WTC11 (cell line): Measurements from ENCODE around the gene EXOSC7. TPM values are rescaled to one million over a fixed set of nuclear protein-coding genes. Genes with fewer than 3 reads are reported as not detected.

Experiments
- ATAC-seq: fragments of 200-7000 bp; cut with Tn5 transposase; 2 replicates; pipeline ENCODE4 v1.10.0; 2021; ENCODE audit warnings: mild to moderate bottlenecking, moderate library complexity
- CTCF ChIA-PET: fragments of 300-600 bp; sonication (Branson Sonifier 250); formaldehyde crosslinking; loops from one replicate; lab custom pipeline; 2021; ENCODE audit warnings: antibody characterized with exemption; lab: Charles Lee
- POLR2A ChIA-PET: fragments of 350-600 bp; sonication (Branson Sonifier 250); formaldehyde crosslinking; loops from one replicate; lab custom pipeline; 2021; ENCODE audit warnings: antibody characterized with exemption; lab: Charles Lee
- DNase-seq: peaks from one replicate; pipeline ENCODE4 v3.0.0; 2021; ENCODE audit warnings: low spot score
- H3K27ac Mint-ChIP-seq: 2 replicates; pipeline ENCODE4 v1.8.0; 2021; ENCODE audit warnings: mixed read lengths
- H3K27me3 Mint-ChIP-seq: 2 replicates; pipeline ENCODE4 v1.8.0; 2021; ENCODE audit warnings: low read depth, mild to moderate bottlenecking, moderate library complexity, mixed read lengths
- H3K36me3 Mint-ChIP-seq: 2 replicates; pipeline ENCODE4 v1.8.0; 2021; ENCODE audit warnings: mixed read lengths
- H3K4me1 Mint-ChIP-seq: 2 replicates; pipeline ENCODE4 v1.8.0; 2022; ENCODE audit warnings: mixed read lengths
- H3K4me3 Mint-ChIP-seq: 2 replicates; pipeline ENCODE4 v1.8.0; 2021; ENCODE audit warnings: mild to moderate bottlenecking, moderate library complexity, mixed read lengths
- H3K9me3 Mint-ChIP-seq: 2 replicates; pipeline ENCODE4 v1.8.0; 2021; ENCODE audit warnings: mixed read lengths
- CBFB ChIP-seq: sonication (generic); formaldehyde crosslinking; IDR thresholded peaks from 2 replicates; pipeline ENCODE4 v1.8.1; 2022; ENCODE audit warnings: mild to moderate bottlenecking, low read depth, missing genetic modification reagents
- CREB1 ChIP-seq: sonication (generic); formaldehyde crosslinking; IDR thresholded peaks from 2 replicates; pipeline ENCODE4 v1.8.0; 2023; ENCODE audit warnings: mild to moderate bottlenecking, missing genetic modification reagents
- CREM ChIP-seq: sonication (generic); formaldehyde crosslinking; IDR thresholded peaks from 2 replicates; pipeline ENCODE4 v1.8.1; 2022; ENCODE audit warnings: mild to moderate bottlenecking, missing genetic modification reagents, moderate library complexity
- ELF4 ChIP-seq: sonication (generic); formaldehyde crosslinking; IDR thresholded peaks from 2 replicates; pipeline ENCODE4 v1.8.1; 2022; ENCODE audit warnings: low read depth, mild to moderate bottlenecking, moderate library complexity, missing genetic modification reagents
- EMX1 ChIP-seq: fragments of 250-450 bp; sonication (Bioruptor Pico); IDR thresholded peaks from 2 replicates; pipeline ENCODE4 v1.8.0; 2021; ENCODE audit warnings: mild to moderate bottlenecking
- ESRRA ChIP-seq: sonication (generic); formaldehyde crosslinking; IDR thresholded peaks from 2 replicates; pipeline ENCODE4 v1.8.1; 2022; ENCODE audit warnings: mild to moderate bottlenecking, missing genetic modification reagents, borderline replicate concordance
- ETV6 ChIP-seq: sonication (generic); formaldehyde crosslinking; IDR thresholded peaks from 2 replicates; pipeline ENCODE4 v1.8.1; 2022; ENCODE audit warnings: mild to moderate bottlenecking, missing genetic modification reagents
- FOXP1 ChIP-seq: sonication (generic); formaldehyde crosslinking; IDR thresholded peaks from 2 replicates; pipeline ENCODE4 v1.8.0; 2022; ENCODE audit warnings: missing genetic modification reagents, mild to moderate bottlenecking, moderate library complexity, borderline replicate concordance
- HMGA2 ChIP-seq: fragments of 250-450 bp; sonication (Bioruptor Pico); IDR thresholded peaks from 2 replicates; pipeline ENCODE4 v1.4.0; 2021; ENCODE audit warnings: mild to moderate bottlenecking, moderate library complexity
- IRF2 ChIP-seq: sonication (generic); formaldehyde crosslinking; IDR thresholded peaks from 2 replicates; pipeline ENCODE4 v1.8.0; 2022; ENCODE audit warnings: low read depth, missing genetic modification reagents, borderline replicate concordance
- KAT7 ChIP-seq: sonication (generic); formaldehyde crosslinking; IDR thresholded peaks from 2 replicates; pipeline ENCODE4 v1.8.1; 2023; ENCODE audit warnings: missing genetic modification reagents, mild to moderate bottlenecking, borderline replicate concordance
- NFE2L1 ChIP-seq: sonication (generic); formaldehyde crosslinking; IDR thresholded peaks from 2 replicates; pipeline ENCODE4 v1.8.1; 2023; ENCODE audit warnings: missing genetic modification reagents
- NR1H2 ChIP-seq: sonication (generic); formaldehyde crosslinking; IDR thresholded peaks from 2 replicates; pipeline ENCODE4 v1.9.0; 2021; ENCODE audit warnings: mild to moderate bottlenecking, moderate library complexity, missing genetic modification reagents
- NR2C2 ChIP-seq: sonication (generic); formaldehyde crosslinking; IDR thresholded peaks from 2 replicates; pipeline ENCODE4 v1.8.0; 2022; ENCODE audit warnings: mild to moderate bottlenecking, missing genetic modification reagents
- NR3C1 ChIP-seq: sonication (generic); formaldehyde crosslinking; conservative IDR thresholded peaks from 2 replicates; pipeline ENCODE4 v1.8.1; 2023; ENCODE audit warnings: low read depth, mild to moderate bottlenecking, missing genetic modification reagents
- OVOL2 ChIP-seq: fragments of 250-450 bp; sonication (Bioruptor Pico); IDR thresholded peaks from 2 replicates; pipeline ENCODE4 v1.9.0; 2021; ENCODE audit warnings: mild to moderate bottlenecking, borderline replicate concordance
- SMAD3 ChIP-seq: sonication (generic); formaldehyde crosslinking; IDR thresholded peaks from 2 replicates; pipeline ENCODE4 v1.8.0; 2022; ENCODE audit warnings: missing genetic modification reagents, mild to moderate bottlenecking, borderline replicate concordance
- SOX15 ChIP-seq: fragments of 250-450 bp; sonication (Bioruptor Pico); IDR thresholded peaks from 2 replicates; pipeline ENCODE4 v1.9.0; 2021; ENCODE audit warnings: mild to moderate bottlenecking
- TCF7 ChIP-seq: sonication (generic); formaldehyde crosslinking; IDR thresholded peaks from 2 replicates; pipeline ENCODE4 v1.8.0; 2022; ENCODE audit warnings: mild to moderate bottlenecking, low read depth, missing genetic modification reagents, moderate library complexity
- ZNF121 ChIP-seq: sonication (generic); formaldehyde crosslinking; IDR thresholded peaks from 2 replicates; pipeline ENCODE4 v1.8.0; 2023; ENCODE audit warnings: missing genetic modification reagents
- ZNF138 ChIP-seq: sonication (generic); formaldehyde crosslinking; conservative IDR thresholded peaks from 2 replicates; pipeline ENCODE4 v1.8.1; 2022; ENCODE audit warnings: mild to moderate bottlenecking, moderate library complexity, missing genetic modification reagents
- ZNF317 ChIP-seq: sonication (generic); formaldehyde crosslinking; IDR thresholded peaks from 2 replicates; pipeline ENCODE4 v1.8.1; 2023; ENCODE audit warnings: low read depth, mild to moderate bottlenecking, moderate library complexity, missing genetic modification reagents, borderline replicate concordance
- ZNF416 ChIP-seq: fragments of 250-450 bp; sonication (Bioruptor Pico); IDR thresholded peaks from 2 replicates; pipeline ENCODE4 v1.9.0; 2021; ENCODE audit warnings: mild to moderate bottlenecking, inconsistent platforms
- total RNA-seq: library from RNA; stranded (reverse); gene quantifications from 3 replicates; pipeline ENCODE4 v1.2.3, GENCODE V29; 2021
- TF ChIP-seq, protein P1 (sequence below): sonication (generic); formaldehyde crosslinking; IDR thresholded peaks from 2 replicates; pipeline ENCODE4 v1.8.0; 2022; ENCODE audit warnings: mild to moderate bottlenecking, missing genetic modification reagents
- TF ChIP-seq, protein P2 (sequence below): sonication (generic); formaldehyde crosslinking; IDR thresholded peaks from 2 replicates; pipeline ENCODE4 v1.8.1; 2022; ENCODE audit warnings: mild to moderate bottlenecking, missing genetic modification reagents, moderate library complexity, borderline replicate concordance
- TF ChIP-seq, protein P3 (sequence below): fragments of 200-600 bp; IDR thresholded peaks from 2 replicates; pipeline ENCODE4 v1.8.0; 2022; ENCODE audit warnings: antibody characterized with exemption
- TF ChIP-seq, protein P4 (sequence below): sonication (generic); formaldehyde crosslinking; conservative IDR thresholded peaks from 2 replicates; pipeline ENCODE4 v1.8.1; 2022; ENCODE audit warnings: mild to moderate bottlenecking, missing genetic modification reagents
- TF ChIP-seq, protein P5 (sequence below): fragments of 250-450 bp; sonication (Bioruptor Pico); IDR thresholded peaks from 2 replicates; pipeline ENCODE4 v1.9.0; 2021; ENCODE audit warnings: moderate library complexity, mild to moderate bottlenecking, inconsistent platforms, borderline replicate concordance
- TF ChIP-seq, protein P6 (sequence below): sonication (generic); formaldehyde crosslinking; IDR thresholded peaks from 2 replicates; pipeline ENCODE4 v1.8.1; 2022; ENCODE audit warnings: missing genetic modification reagents, borderline replicate concordance
- TF ChIP-seq, protein P7 (sequence below): fragments of 250-450 bp; sonication (Bioruptor Pico); IDR thresholded peaks from 2 replicates; pipeline ENCODE4 v1.8.0; 2021; ENCODE audit warnings: mild to moderate bottlenecking

Gene EXOSC7
- total RNA-seq, 1 experiment from 2014 or later: 85.7 TPM

DNA sequence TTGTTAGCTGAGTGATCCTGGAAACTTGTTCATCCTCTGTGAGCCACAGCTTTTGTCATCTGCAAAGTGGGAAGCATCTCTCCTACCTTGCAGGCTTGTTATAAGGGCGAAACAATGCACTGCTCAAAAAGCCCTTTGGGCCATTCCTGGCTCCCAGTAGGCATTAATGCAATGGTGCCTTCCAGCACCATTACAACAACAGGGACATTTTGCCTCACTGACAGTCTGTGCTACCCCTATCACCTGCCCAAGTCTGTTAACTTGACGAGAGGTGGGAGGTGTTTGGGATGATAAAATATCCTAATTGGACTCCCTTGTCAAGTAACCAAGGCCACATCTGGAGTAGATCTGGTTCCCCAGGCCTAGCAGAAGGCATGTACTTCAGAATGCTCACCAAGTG, 44.3 kb upstream of the EXOSC7 start:
- TF ChIP-seq NFE2L1 (CRISPR knock-in tag) (no peak), HMGA2 (CRISPR knock-in tag) (no peak), EMX1 (CRISPR knock-in tag) (no peak), ETV6 (no peak), NR1H2 (CRISPR knock-in tag) (no peak), ZNF138 (CRISPR knock-in tag) (no peak), NR2C2 (CRISPR knock-in tag) (no peak), ESRRA (no peak), IRF2 (CRISPR knock-in tag) (no peak), CBFB (CRISPR knock-in tag) (no peak), SMAD3 (CRISPR knock-in tag) (no peak), CREM (CRISPR knock-in tag) (no peak), SOX15 (CRISPR knock-in tag) (no peak)
- TF ChIP-seq, protein P1, sequence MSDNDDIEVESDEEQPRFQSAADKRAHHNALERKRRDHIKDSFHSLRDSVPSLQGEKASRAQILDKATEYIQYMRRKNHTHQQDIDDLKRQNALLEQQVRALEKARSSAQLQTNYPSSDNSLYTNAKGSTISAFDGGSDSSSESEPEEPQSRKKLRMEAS (CRISPR knock-in tag): no peak
- TF ChIP-seq, protein P2, sequence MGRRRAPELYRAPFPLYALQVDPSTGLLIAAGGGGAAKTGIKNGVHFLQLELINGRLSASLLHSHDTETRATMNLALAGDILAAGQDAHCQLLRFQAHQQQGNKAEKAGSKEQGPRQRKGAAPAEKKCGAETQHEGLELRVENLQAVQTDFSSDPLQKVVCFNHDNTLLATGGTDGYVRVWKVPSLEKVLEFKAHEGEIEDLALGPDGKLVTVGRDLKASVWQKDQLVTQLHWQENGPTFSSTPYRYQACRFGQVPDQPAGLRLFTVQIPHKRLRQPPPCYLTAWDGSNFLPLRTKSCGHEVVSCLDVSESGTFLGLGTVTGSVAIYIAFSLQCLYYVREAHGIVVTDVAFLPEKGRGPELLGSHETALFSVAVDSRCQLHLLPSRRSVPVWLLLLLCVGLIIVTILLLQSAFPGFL (CRISPR knock-in tag): no peak
- TF ChIP-seq, protein P3, sequence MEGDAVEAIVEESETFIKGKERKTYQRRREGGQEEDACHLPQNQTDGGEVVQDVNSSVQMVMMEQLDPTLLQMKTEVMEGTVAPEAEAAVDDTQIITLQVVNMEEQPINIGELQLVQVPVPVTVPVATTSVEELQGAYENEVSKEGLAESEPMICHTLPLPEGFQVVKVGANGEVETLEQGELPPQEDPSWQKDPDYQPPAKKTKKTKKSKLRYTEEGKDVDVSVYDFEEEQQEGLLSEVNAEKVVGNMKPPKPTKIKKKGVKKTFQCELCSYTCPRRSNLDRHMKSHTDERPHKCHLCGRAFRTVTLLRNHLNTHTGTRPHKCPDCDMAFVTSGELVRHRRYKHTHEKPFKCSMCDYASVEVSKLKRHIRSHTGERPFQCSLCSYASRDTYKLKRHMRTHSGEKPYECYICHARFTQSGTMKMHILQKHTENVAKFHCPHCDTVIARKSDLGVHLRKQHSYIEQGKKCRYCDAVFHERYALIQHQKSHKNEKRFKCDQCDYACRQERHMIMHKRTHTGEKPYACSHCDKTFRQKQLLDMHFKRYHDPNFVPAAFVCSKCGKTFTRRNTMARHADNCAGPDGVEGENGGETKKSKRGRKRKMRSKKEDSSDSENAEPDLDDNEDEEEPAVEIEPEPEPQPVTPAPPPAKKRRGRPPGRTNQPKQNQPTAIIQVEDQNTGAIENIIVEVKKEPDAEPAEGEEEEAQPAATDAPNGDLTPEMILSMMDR: no peak
- TF ChIP-seq, protein P4, sequence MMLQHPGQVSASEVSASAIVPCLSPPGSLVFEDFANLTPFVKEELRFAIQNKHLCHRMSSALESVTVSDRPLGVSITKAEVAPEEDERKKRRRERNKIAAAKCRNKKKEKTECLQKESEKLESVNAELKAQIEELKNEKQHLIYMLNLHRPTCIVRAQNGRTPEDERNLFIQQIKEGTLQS: no peak
- TF ChIP-seq, protein P5, sequence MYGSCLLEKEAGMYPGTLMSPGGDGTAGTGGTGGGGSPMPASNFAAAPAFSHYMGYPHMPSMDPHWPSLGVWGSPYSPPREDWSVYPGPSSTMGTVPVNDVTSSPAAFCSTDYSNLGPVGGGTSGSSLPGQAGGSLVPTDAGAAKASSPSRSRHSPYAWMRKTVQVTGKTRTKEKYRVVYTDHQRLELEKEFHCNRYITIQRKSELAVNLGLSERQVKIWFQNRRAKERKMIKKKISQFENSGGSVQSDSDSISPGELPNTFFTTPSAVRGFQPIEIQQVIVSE (CRISPR knock-in tag): no peak
- H3K27ac Mint-ChIP-seq: no peak overlapping the region
- no peaks in the 10 kb centered on the region for H3K9me3 Mint-ChIP-seq
- ChIA-PET POLR2A (no interaction called here), CTCF (no interaction called here)
- DNase-seq (no peak), ATAC-seq (no peak)
- no peaks in the 10 kb centered on the region for H3K27me3 Mint-ChIP-seq
- H3K4me3 Mint-ChIP-seq: no peak overlapping the region
- peaks cover 10% of the 10 kb centered on the region for H3K4me1 Mint-ChIP-seq
- peaks cover 39% of the 10 kb centered on the region for H3K36me3 Mint-ChIP-seq

DNA sequence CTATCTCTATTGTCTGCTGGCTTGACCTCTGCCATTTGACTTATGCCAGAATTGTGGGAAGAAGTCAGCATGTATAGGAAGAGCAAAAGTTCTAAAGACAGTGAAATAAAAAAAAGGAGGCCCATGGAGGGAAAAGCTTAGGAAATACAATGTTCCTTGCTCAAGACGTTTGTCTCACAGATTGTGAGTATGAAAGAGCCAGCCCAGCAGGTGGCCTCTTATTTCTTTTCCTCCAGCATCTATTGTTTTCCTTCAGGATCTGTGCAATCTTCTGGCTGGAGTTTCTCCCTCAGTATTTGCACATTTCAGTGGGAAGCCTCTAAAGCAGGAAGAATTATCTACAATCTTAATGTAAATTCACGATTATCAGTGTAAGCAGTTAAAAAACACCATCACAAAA, 43.8 kb upstream of the EXOSC7 start:
- DNase-seq: no peak
- H3K4me3 Mint-ChIP-seq: no peak overlapping the region
- H3K4me1 Mint-ChIP-seq: peaks cover 10% of the 10 kb centered on the region
- H3K27me3 Mint-ChIP-seq: no peaks in the 10 kb centered on the region
- ATAC-seq: no peak
- no peaks in the 10 kb centered on the region for H3K9me3 Mint-ChIP-seq
- POLR2A ChIA-PET: no interaction called here
- no peak overlapping the region for H3K27ac Mint-ChIP-seq
- CTCF ChIA-PET: no interaction called here
- peaks cover 38% of the 10 kb centered on the region for H3K36me3 Mint-ChIP-seq
- TF ChIP-seq ESRRA: no peak
- TF ChIP-seq CREM (CRISPR knock-in tag): no peak
- no peak for TF ChIP-seq ZNF317
- no peak for TF ChIP-seq CBFB (CRISPR knock-in tag)
- no peak for TF ChIP-seq ZNF416 (CRISPR knock-in tag)
- TF ChIP-seq, protein P4: no peak
- no peak for TF ChIP-seq IRF2 (CRISPR knock-in tag)
- TF ChIP-seq, protein P6, sequence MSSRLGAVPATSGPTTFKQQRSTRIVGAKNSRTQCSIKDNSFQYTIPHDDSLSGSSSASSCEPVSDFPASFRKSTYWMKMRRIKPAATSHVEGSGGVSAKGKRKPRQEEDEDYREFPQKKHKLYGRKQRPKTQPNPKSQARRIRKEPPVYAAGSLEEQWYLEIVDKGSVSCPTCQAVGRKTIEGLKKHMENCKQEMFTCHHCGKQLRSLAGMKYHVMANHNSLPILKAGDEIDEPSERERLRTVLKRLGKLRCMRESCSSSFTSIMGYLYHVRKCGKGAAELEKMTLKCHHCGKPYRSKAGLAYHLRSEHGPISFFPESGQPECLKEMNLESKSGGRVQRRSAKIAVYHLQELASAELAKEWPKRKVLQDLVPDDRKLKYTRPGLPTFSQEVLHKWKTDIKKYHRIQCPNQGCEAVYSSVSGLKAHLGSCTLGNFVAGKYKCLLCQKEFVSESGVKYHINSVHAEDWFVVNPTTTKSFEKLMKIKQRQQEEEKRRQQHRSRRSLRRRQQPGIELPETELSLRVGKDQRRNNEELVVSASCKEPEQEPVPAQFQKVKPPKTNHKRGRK (CRISPR knock-in tag): no peak
- no peak for TF ChIP-seq ZNF138 (CRISPR knock-in tag)
- TF ChIP-seq NR3C1 (CRISPR knock-in tag): no peak
- TF ChIP-seq ZNF121: no peak
- no peak for TF ChIP-seq CREB1
- TF ChIP-seq FOXP1: no peak
- no peak for TF ChIP-seq KAT7 (CRISPR knock-in tag)
- TF ChIP-seq, protein P7, sequence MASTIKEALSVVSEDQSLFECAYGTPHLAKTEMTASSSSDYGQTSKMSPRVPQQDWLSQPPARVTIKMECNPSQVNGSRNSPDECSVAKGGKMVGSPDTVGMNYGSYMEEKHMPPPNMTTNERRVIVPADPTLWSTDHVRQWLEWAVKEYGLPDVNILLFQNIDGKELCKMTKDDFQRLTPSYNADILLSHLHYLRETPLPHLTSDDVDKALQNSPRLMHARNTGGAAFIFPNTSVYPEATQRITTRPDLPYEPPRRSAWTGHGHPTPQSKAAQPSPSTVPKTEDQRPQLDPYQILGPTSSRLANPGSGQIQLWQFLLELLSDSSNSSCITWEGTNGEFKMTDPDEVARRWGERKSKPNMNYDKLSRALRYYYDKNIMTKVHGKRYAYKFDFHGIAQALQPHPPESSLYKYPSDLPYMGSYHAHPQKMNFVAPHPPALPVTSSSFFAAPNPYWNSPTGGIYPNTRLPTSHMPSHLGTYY (CRISPR knock-in tag): no peak
- TF ChIP-seq ELF4 (CRISPR knock-in tag): no peak
- TF ChIP-seq TCF7 (CRISPR knock-in tag): no peak
- no peak for TF ChIP-seq OVOL2 (CRISPR knock-in tag)
